Fibroblast of the aortic adventitia (primary cell): ENCODE results near the gene TMEM231. TPM values are rescaled to one million over a fixed set of nuclear protein-coding genes. Genes with fewer than 3 reads are reported as not detected.

Experiments used
- DNase-seq: peaks from one replicate; pipeline ENCODE4 v3.0.0-alpha.2; 2010; ENCODE audit warnings: low read depth
- H3K4me3 ChIP-seq: 2 replicates; pipeline ENCODE4 v1.5.1; 2011; ENCODE audit warnings: low read depth, mild to moderate bottlenecking, control low read depth, low read length, moderate library complexity
- CTCF ChIP-seq: IDR thresholded peaks from 2 replicates; pipeline ENCODE4 v1.5.1; 2011; ENCODE audit warnings: mild to moderate bottlenecking, low read length, control low read depth, inconsistent platforms; ENCODE audit not compliant: insufficient read depth
- total RNA-seq: library from RNA; depleted of rRNA; stranded (reverse); fragments of >200 nt; gene quantifications from 2 replicates; pipeline ENCODE4 v1.2.3, GENCODE V29; 2012; ENCODE audit warnings: low replicate concordance

Gene TMEM231
- total RNA-seq, 1 donor, result 13.9 TPM

GRCh38 chr16:75590920-75591843, 35.1 kb upstream of the TMEM231 start:
- peak; percentile 89 for DNase-seq
- peak overlapping the region; percentile 15 for H3K4me3 ChIP-seq
- peak; percentile 43 for TF ChIP-seq CTCF

- H3K4me3 ChIP-seq, result no peak overlapping the region
- no peak for TF ChIP-seq CTCF
- no peak for DNase-seq
These were observed 33.3 kb upstream of the TMEM231 start for GRCh38 chr16:75589306-75589705.

- TF ChIP-seq CTCF, result no peak
- DNase-seq, result no peak
- no peak overlapping the region for H3K4me3 ChIP-seq
These were observed 32.7 kb upstream of the TMEM231 start for GRCh38 chr16:75588716-75589115.

- no peak for DNase-seq
- TF ChIP-seq CTCF, result no peak
- no peak overlapping the region for H3K4me3 ChIP-seq
These were observed 28.1 kb upstream of the TMEM231 start for GRCh38 chr16:75584108-75584507.

- no peak for TF ChIP-seq CTCF
- DNase-seq, result no peak
- H3K4me3 ChIP-seq, result no peak overlapping the region
These were observed 23.3 kb upstream of the TMEM231 start for GRCh38 chr16:75579281-75579834.

- no peak for TF ChIP-seq CTCF
- H3K4me3 ChIP-seq, result no peak overlapping the region
- no peak for DNase-seq
These were observed 22.7 kb upstream of the TMEM231 start for GRCh38 chr16:75578725-75579124.
